Activated CD4-positive, alpha-beta T cell treated with anti-CD3 and anti-CD28 coated beads, Interleukin-2, Interleukin-4, amounts not matched to agents 100 ng/mL and 50 ng/mL, durations not matched to agents 16 hours and 8 hours (primary cell): ENCODE measurements around the gene CA14.
A peak's percentile ranks its signal among the peaks of the same experiment; 100 is the strongest.
"Not testable (repeated sequence)": the region's sequence is repeated elsewhere in the genome, so short reads cannot be mapped to it uniquely, and the experiment has no call there.

Source experiments
- DNase-seq: peaks from one replicate; pipeline ENCODE4 v3.0.0-alpha.2; 2020; ENCODE audit warnings: low spot score

Gene CA14

DNA sequence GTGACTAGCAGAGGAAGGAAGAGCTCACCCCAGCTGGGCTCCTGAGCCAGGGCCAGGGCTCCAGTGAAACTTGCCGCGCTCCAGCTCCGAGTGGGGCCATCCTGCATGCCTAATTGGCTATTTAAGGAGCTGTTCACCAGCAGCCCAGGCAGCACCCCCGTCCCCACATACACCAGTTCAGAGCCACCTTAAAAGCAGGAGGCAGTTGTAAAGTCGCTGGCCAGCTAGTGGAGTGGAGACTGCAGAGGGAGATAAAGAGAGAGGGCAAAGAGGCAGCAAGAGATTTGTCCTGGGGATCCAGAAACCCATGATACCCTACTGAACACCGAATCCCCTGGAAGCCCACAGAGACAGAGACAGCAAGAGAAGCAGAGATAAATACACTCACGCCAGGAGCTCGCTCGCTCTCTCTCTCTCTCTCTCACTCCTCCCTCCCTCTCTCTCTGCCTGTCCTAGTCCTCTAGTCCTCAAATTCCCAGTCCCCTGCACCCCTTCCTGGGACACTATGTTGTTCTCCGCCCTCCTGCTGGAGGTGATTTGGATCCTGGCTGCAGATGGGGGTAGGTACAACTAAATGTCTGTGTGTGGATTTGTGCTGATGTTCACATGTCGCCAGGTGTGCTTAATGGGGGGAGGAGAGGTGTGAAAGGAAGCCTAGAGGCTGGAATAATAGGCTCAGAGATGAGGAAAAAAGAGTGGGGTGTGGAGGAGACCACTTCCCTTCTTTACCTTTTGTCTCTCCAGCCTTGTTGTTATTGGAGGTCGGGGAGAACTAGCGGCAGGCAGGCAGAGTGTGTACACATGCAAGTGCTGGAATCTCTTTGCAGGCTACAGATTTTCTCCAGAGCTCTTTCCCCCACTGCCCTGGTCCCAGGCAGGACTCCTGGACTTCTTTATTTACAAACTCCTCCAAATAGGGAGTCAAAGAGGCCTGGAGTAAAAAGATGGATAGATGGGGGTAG lies at the start of gene CA14:
TSS of gene CA14 (plus strand) at position 151 of the 962 bp plus-strand sequence. CDS start at position 506, 355 bp downstream.
- DNase-seq: no peak

DNA sequence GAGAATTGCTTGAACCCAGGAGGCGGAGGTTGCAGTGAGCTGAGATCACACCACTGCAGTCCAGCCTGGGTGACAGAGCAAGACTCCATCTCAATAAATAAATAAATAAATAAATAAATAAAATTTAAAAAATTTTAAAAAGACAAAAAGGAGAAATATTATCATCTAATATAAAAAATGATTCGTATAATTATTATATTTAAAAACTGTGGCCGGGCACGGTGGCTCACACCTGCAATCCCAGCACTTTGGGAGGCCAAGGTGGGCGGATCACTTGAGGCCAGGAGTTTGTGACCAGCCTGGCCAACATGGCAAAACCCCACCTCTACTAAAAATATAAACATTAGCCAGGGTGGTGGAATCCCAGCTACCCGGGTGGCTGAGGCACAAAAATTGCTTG lies 49.1 kb upstream of the CA14 start:
- DNase-seq: not testable (repeated sequence)

DNA sequence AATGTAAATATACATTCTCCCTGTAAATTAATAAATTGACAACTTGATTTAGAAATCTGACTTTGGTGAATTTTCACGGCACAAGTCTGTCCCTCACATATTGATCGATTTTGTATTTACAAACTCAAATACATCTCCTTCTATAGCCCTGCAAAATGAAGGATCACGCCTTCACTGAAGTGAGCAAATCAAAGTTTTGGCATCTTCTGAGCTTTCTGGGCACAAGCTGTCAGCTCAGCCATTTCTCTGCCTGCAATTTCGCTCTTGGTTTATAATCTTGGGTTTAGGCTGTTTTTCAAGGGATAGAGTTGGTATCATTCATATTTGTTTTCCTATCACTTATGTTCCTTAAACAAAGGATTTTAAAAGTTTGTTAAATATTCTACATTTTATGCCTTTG lies 47.5 kb upstream of the CA14 start:
- no peak for DNase-seq

DNA sequence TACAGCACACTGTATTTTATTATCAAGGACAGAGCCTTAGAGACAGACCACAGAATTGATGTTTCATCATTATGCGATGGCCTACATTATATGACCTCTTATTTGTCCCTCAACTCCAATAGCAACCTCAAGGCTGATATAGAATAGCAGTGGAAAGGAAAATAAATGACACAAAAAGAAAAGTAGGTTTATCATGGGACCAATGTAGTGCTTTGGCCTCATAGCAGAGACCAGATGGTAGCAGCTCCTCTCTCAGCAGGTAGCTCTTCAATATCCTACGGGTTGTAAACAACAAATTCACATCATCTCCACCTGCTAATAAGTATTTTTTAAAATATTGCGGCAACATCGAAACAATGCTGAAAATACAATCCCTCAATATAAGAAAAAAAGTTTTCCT lies 46.9 kb upstream of the CA14 start:
- DNase-seq: no peak

DNA sequence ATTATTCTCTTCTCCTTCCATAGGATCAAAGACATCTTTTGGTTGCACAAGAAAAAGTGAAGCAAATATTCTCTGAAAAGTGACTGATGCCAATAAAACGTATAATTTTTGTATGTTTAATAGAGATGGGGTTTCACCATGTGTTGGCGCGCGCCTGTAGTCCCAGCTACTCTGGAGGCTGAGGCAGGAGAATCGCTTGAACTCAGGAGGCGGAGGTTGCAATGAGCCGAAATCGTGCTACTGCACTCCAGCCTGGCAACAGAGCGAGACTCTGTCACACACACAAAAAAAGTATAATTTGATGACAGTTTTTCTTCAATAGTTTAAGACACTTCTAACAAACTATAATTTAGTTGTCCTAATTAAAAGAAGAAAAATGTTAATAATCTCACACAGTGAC lies 45.5 kb upstream of the CA14 start:
- DNase-seq: no peak

DNA sequence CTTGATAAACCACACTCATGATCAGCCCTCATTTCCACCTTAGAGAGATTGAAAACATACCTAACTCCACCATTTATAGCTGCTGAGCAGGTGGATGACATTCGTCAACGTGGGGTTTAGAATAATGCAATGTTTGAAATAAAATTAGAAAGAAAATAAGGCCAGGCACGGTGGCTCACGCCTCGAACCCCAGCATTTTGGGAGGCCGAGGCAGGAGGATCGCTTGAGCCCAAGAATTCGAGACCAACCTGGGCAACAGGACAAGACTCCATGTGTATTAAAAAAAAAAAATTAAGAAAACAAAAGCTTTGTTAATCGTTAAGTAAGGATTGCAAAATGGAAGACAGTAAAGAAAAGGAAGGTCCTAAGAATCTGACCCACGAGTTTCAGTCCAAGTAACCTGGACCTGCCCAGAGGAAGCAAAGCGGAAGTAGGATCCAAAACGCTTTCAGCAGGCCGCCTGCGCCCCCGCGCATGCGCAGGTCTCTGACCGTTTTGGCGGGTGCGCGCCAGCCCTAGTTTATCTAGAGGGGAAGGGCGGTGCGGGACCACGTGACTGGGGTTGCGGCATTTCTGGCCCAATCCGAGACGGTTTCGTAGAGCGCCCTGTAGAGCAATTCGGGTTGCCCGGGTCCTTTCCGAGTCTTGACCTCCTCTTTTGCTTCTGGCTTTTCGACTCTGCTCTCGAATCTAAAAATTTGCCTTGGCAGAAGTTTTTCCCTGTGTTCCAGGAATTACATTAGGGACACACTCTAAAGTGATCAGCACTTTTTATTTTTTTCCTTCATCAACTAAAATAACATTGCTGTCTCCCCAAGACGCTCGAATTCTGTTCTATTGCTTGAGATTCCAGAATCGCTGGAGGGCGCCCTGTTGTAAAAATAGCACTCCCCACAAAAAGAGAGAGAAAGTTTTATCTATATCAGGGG lies 44.1 kb upstream of the CA14 start:
- peak; percentile 93 for DNase-seq

DNA sequence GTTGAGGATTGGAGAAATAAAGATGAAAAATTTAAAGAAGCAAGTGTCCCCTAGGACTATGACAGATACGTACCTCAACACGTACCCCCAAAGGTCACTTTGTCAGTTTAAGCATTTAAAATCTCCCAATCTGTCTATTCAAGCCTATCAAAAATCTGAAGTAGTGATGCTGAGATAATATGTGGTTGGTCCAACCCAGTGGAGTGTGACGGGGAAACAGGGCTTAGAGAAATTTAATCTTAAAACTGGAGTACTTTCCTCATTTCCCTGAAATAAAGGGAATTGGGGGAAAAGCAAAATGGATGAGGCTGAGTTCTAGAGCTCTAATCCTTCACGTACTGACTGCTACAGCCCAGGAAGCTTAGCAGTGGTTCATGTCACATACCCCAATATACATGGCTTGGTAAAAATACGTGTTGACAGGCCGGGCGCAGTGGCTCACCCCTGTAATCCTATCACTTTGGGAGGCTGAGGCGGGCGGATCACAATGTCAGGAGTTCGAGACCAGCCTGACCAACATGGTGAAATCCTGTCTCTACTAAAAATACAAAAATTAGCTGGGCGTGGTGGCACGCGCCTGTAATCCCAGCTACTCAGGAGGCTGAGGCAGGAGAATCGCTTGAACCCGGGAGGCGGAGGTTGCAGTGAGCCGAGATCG lies 43.3 kb upstream of the CA14 start:
- not testable (repeated sequence) for DNase-seq

DNA sequence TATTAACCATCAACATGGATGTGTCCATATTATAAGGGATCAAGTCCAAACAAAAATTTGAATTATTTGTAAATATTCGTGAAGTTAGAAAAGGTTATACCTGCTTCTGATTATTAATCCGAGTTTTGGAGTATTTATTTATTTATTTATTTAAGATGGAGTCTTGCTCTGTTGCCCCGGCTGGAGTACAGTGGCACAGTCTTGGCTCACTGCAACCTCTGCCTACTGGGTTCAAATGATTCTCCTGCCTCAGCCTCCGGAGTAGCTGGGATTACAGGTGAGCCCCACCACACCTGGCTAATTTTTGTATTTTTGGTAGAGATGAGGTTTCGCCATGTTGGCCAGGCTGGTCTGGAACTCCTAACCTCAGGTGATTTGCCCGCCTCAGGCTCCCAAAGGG lies 41.7 kb upstream of the CA14 start:
- DNase-seq: not testable (repeated sequence)

DNA sequence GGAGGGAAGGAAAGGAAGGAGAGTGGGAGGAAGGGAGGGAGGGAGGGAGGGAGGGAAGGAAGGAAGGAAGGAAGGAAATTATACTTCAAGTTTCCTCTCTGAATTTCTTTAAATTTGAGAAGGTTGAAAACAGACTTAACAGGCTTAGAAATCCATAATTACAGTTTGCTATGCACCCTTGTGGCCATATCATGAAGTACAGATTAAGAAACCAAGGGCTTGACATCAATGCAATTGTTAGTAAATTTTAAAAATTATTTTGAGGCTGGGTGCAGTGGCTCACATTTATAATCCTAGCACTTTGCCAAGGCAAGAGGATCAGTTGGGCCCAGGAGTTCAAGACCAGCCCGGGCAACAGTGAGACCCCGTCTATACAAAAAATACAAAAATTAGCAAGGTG lies 36.0 kb upstream of the CA14 start:
- DNase-seq: no peak

DNA sequence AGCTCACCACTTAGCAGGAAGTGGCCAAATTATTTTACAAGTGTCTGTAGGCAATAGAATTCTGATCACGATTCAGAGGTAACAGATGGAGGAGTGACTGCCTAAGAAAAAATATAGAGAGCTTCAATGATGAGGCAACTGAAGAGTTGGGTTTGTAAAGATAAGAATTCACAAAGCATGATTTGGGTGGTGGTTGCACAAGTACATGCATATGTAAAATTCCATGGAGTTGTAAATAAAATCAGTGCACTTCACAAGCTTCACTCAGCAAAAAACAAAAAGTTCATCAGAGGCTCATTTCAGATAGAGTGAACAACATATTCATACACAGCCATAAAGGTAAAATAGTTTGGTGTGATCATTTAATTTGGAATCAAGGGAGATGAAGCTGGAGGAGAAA lies 32.6 kb upstream of the CA14 start:
- no peak for DNase-seq

DNA sequence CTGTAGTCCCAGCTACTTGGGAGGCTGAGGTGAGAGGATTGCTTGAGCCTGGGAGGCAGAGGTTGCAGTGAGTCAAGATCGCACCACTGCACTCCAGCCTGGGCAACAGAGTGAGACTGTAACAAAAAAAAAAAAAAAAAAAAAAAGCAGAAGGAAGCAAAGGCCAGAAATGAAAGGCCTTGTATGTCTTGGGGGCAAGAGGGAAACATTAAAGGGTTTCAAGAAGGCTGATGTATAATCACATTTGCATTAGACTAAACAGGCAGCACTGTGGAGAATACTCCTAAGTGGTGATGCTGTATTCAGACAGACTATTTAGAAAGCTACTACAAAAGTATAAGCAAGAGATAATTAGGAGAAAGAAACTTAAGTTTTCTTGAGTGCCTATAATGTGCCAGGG lies 32.0 kb upstream of the CA14 start:
- DNase-seq: no peak

DNA sequence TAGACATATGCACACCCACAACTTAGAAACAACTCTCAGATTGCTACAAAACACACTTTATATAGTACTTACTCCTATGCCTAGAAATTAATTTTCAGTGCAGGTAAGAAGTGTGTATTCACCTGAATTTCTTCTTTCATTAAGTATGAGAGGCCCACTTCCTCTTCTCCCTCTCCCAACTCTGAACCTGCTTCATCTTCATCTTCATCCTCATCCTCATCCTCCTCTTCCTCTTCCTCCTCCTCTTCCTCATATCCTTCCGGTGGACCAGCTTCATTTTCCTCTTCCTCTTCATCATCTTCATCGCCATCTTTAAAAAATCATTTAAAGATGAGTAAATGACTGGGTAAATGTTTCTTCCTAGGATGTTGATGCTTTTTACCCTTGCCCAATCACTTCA lies 31.1 kb upstream of the CA14 start:
- DNase-seq: no peak

DNA sequence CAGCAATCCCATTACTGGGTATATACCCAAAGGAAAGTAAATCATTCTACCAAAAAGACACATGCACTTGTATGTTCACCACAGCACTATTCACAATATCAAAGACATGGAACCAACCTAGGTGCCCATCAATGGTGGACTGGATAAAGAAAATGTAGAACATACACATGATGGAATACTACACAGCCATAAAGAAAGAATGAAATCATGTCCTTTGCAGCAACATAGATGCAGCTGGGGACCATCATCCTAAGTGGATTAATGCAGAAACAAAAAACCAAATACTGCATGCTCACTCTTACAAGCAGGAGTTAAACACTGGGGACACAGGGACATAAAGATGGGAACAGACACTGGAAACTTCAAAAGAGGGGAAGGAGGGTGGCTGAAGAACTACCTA lies 30.3 kb upstream of the CA14 start:
- DNase-seq: no peak

DNA sequence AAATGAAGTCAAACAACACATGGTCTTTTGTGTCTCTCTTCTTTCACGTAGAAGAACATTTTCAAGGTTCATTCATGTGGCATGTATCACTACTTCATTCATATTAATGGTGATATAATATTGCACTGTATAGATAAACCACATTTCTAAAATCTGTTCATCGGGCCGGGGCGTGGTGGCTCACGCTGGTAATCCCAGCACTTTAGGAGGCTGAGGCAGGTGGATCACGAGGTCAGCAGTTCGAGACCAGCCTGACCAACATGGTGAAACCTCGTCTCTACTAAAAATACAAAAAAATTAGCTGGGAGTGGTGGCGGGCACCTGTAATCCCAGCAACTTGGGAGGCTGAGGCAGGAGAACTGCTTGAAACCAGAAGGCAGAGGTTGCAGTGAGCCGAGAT lies 29.3 kb upstream of the CA14 start:
- DNase-seq: not testable (repeated sequence)

DNA sequence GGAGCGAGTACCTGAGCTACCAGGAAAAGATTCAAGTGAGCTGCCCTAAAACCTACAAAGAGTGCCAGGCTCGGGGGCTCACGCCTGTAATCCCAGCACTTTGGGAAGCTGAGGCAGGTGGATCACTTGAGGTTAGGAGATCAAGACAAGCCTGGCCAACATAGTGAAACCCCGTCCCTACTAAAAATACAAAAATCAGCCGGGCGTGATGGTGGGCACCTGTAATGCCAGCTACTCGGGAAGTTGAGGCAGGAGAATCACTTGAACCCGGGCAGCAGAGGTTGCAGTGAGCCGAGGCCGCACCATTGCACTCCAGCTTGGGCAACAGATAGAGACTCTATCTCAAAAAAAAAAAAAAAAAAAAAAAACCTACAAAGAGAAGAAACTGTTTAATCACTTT lies 24.7 kb upstream of the CA14 start:
- DNase-seq: not testable (repeated sequence)

DNA sequence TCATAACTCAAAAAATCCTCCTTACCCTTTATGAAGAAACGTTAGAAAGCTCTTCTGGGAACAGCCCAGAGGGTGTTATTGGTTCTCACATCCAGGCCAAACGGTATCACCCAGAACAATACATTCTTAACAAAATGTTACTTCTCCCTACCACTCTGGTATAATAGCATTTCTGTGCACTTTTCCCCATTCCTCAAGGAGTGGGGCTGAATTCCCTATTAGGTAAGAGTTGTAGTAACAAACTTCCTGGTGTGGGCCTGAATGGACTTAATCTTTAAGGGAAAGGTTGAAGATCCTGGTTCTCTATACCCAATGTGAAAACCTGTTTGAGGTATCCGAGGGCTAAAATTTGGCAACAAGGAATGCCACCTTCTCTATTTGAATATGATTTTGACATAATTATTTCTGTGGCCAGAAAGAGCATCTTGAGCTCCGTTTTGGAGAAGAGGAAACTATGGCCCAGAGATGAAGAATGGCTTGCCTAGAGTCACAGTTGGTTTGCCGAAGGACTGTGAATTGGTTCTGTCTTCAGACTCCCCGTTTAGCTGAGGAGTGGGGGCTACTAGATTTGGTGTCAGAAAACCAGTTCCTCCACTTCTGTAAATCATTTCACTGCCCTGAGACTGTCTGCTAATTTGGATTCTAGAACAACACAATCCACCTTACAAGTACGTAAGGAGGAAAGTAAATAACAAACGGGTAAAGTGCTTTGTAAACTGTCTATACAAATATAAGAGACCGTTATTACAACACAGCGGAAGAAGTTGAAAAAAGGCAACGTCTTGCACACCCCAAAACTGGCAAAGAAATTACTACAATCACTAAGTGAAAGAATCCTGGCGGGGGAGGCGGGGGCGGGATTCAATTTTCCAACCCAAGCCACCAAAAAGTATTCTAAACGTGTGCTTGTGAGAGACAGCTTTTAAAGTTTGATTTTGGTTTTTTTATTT lies 23.9 kb upstream of the CA14 start:
- DNase-seq: peak; percentile 35

DNA sequence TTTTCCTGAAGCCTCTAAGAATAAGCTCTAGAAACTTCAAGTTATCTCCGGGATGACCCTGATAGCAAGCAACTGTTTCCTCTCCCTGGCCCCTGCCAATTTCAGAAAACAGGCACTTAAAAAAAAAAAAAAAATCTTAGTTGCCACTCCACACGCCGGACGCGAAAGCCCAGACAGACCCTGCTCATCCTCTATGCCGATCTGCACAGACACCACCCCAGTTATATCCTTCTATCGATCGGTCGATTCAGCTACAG lies 23.3 kb upstream of the CA14 start:
- DNase-seq: no peak

DNA sequence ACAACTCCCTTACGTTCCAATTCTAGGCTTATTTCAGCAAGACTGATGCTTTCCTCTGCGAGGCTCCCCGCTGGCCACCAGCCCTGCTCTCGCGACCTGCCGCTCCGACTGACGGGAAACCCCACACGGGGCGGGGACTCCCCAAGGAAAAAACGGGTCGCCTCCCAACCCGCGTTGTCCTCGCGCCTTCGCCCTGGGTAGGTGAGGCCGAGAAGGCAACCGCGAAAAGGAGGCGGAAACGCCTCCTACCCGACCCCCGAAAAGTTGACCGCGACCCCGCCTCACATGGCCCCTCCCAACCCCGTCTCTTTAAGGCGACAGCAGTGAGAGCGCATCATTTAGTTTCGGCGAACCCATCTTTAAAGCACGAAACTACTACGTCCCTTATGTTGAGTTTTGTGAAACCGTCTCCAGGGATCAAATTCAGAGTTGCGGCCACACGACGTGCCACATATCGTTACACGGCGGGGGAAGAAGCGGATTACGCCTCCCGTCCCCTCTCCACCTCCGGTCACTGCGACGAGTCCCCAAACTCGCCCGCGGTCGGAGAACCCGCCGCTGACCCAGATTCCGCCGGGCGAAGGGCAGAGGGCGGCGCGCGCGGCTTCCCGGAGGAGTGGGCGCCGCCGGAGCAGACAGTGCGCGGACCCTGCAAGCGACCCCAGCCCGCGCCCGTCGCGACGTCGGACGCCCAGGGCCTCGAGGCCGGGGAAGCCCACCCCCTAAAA lies 22.8 kb upstream of the CA14 start:
- DNase-seq: peak; percentile 95

DNA sequence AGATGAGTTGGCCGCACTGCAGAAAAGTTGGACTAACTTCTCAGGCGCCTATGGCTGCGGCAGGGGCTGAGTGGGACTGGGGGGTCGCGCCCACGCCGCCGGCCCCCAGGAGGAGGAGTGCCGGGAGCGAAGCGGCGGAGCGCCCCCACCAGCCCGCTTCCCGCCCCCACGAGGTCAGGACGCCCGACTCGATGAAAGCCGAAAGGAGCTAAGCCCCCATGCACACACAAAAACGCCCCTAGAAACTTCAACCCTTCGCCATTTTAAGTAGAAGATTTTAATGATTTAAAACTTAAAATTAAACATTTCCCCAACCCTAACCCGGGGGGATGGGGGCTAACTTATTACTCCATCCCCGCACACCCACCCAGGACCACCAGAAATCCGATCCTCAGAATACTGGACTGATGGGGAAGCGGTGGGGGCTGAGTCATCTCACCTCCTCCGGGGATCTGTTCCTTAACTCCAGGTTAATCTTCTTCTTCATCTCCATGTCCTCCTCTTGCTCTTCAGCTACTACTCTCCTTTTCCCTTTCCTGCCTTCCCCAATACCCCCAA lies 22.2 kb upstream of the CA14 start:
- DNase-seq: peak; percentile 22

DNA sequence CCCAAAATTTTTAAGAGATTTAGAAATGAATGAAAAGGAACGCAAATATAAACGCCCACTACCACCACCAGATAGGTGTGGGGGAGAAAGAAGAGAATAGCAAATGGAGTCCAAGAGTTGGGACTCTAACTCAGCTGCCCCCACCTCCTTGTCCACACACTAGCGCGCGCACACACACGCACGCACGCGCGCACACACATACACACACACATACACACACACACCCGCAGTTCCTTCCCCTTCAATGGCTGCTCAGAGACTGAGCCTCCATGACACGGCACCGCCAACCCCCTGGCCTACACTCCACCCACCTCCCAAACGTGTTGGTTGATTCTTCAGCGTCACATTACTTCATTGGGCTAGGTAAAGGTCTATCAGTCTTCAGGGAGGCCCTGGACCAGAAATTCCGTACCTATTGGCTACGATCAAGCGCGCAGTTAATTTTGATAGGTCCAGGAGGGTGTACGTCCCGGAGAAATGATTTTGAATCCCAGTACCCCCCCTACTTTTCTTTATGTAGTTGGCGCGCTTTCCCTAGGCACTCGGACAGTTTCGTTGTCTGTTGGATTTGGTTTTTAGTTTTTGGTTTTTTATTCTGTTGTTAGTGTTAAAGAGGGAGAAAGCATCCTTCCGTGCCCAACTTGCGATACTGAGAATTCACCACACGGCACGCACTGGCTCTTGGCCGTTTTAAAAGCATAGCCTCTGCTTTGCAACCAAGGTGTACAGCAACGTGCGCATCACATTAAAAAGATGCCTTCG lies 21.5 kb upstream of the CA14 start, which contains the start of gene ANP32E:
TSS of gene ANP32E (minus strand) at position 261 of the 762 bp plus-strand sequence. CDS start 326 bp downstream, outside the sequence.
- DNase-seq: peak; percentile 98
